ENCODE measurements around the gene ABLIM1. TPM values are rescaled to one million over a fixed set of nuclear protein-coding genes. Genes with fewer than 3 reads are reported as not detected.

Gene ABLIM1
- total RNA-seq, 1 donor from 2014 or later, result 152 TPM

DNA sequence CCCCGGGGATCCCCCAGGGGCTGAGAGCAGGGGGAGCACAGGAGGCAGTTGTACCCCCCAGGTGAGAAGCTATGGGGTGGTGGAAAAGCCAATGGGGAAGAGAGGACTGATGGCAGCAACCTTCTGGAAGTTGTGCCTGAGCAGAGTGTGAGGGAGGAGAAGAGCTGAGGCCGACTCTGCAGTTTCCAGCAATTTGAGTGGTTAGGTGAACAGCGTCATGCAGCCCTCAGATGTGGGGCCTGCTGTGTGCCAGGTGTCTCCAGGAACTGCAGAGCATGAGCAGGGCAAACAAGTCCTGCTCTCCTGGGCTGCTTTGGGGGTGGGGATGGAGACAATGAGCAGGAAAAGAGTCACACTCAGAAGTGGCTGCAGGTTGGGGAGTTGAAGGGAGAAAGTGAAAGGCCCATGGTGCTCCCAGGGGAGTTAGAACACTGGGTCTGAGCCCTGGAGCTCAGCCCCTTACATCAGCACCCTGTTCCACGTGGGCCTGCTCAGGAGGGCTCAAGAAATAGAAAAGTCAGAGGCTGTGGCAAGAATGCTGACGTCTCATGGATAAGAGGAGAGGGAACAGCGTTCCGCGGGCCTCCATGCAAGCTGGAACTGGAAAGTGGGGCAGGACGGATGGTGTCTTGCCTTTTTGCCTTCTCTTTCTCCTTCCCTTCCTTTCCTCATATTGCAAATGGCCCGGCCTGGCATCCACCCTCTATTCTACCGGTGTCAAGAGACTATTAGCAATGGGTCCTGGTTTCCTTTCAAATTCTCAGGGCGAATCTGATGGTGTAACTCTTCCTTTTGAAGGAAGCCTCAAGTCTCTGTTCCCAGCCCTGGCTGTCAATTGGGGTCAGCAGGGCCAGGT is 249.7 kb downstream of the ABLIM1 start:
- FAIRE-seq (no peak), DNase-seq (ENCODE audit: low read depth) (no peak)
- Histone ChIP-seq H3K36me3 (ENCODE audit: control insufficient read depth, insufficient read depth, low read length) (no peaks in the 10 kb centered on the region), H3K4me3 (ENCODE audit: low read depth, low read length) (no peak overlapping the region), H3K27me3 (ENCODE audit: control insufficient read depth, insufficient read depth, low read length) (no peaks in the 10 kb centered on the region)
- no peak for TF ChIP-seq CTCF (IDR thresholded peaks at IDR 0.05; ENCODE audit: insufficient read depth, low read length, severe bottlenecking)

GRCh38 chr10:114406455-114406854 is 251.6 kb downstream of the ABLIM1 start:
- Histone ChIP-seq H3K4me3 (ENCODE audit: low read depth, low read length) (no peak overlapping the region), H3K36me3 (ENCODE audit: control insufficient read depth, insufficient read depth, low read length) (no peaks in the 10 kb centered on the region), H3K27me3 (ENCODE audit: control insufficient read depth, insufficient read depth, low read length) (no peaks in the 10 kb centered on the region)
- no peak for FAIRE-seq
- no peak for DNase-seq (ENCODE audit: low read depth)
- TF ChIP-seq CTCF (IDR thresholded peaks at IDR 0.05; ENCODE audit: insufficient read depth, low read length, severe bottlenecking), result no peak

DNA sequence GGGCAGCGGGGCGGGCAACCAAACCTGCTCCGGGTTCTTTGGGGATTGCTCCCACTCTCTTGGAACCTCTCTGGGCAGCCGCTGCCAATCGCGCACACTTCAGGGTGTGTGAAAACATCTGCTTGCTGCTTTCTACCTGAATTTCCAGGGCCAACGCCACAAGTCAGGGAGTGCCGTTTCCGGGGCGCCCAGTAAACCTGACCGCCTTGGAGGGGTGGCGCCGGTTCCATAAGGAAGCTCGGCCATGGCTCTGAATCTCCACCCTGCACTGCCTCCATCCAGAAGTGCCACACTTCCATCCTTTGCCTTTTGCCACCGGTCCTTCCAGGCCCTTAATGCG is 253.1 kb downstream of the ABLIM1 start:
- H3K4me3 ChIP-seq (ENCODE audit: low read depth, low read length), result peak overlapping the region; percentile 55
- no peaks in the 10 kb centered on the region for H3K36me3 ChIP-seq (ENCODE audit: control insufficient read depth, insufficient read depth, low read length)
- H3K27me3 ChIP-seq (ENCODE audit: control insufficient read depth, insufficient read depth, low read length), result no peaks in the 10 kb centered on the region
- FAIRE-seq, result no peak
- no peak for TF ChIP-seq CTCF (IDR thresholded peaks at IDR 0.05; ENCODE audit: insufficient read depth, low read length, severe bottlenecking)
- DNase-seq (ENCODE audit: low read depth), result peak; percentile 34

- no peak for FAIRE-seq
- H3K4me3 ChIP-seq (ENCODE audit: low read depth, low read length), result peak within 1 kb of the TSS; percentile 55
- TF ChIP-seq CTCF (IDR thresholded peaks at IDR 0.05; ENCODE audit: insufficient read depth, low read length, severe bottlenecking), result no peak
- peak; percentile 29 for DNase-seq (ENCODE audit: low read depth)
- H3K36me3 ChIP-seq (ENCODE audit: control insufficient read depth, insufficient read depth, low read length), result no peaks in the 10 kb centered on the region
- H3K27me3 ChIP-seq (ENCODE audit: control insufficient read depth, insufficient read depth, low read length), result no peaks in the 10 kb centered on the region
Observed at GRCh38 chr10:114404171-114405010, 253.7 kb downstream of the ABLIM1 start, which contains the start of gene AFAP1L2. Gene AFAP1L2, minus strand, starts transcription at chr10:114404502. Its CDS starts 47 bp downstream, at chr10:114404455.

GRCh38 chr10:114403541-114404161 is 254.4 kb downstream of the ABLIM1 start:
- no peaks in the 10 kb centered on the region for H3K36me3 ChIP-seq (ENCODE audit: control insufficient read depth, insufficient read depth, low read length)

More at GRCh38 chr10:114403541-114404161, 254.4 kb downstream of the ABLIM1 start:
- H3K27me3 ChIP-seq (ENCODE audit: control insufficient read depth, insufficient read depth, low read length), result no peaks in the 10 kb centered on the region
- peak; percentile 41 for TF ChIP-seq CTCF (IDR thresholded peaks at IDR 0.05; ENCODE audit: insufficient read depth, low read length, severe bottlenecking)
- DNase-seq (ENCODE audit: low read depth) (no peak), FAIRE-seq (no peak)
- H3K4me3 ChIP-seq (ENCODE audit: low read depth, low read length), result peak overlapping the region; percentile 55
